Trophoblast cell (in vitro differentiated cells and primary cell): Measurements from ENCODE around the gene NEAT1.

Experiments
- DNase-seq, 2 donors: peaks; one replicate each; pipeline ENCODE4 v3.0.0-alpha.2; 2016
- H2AFZ ChIP-seq: 2 replicates; pipeline ENCODE4 v1.6.1; 2013; ENCODE audit warnings: low read length, moderate library complexity, mild to moderate bottlenecking; ENCODE audit not compliant: insufficient read depth, poor library complexity
- H2AK5ac ChIP-seq: 2 replicates; pipeline ENCODE4 v1.6.1; 2013; ENCODE audit warnings: mild to moderate bottlenecking, low read length
- H2BK120ac ChIP-seq: 2 replicates; pipeline ENCODE4 v1.6.1; 2013; ENCODE audit warnings: low read length, mild to moderate bottlenecking, moderate library complexity; ENCODE audit not compliant: insufficient read depth, poor library complexity
- H2BK12ac ChIP-seq: 2 replicates; pipeline ENCODE4 v1.6.1; 2013; ENCODE audit warnings: mild to moderate bottlenecking, low read length, moderate library complexity
- H2BK5ac ChIP-seq: 2 replicates; pipeline ENCODE4 v1.6.1; 2013; ENCODE audit warnings: low read length, low read depth, moderate library complexity, mild to moderate bottlenecking; ENCODE audit not compliant: poor library complexity
- H3K14ac ChIP-seq: 2 replicates; pipeline ENCODE4 v1.6.1; 2013; ENCODE audit warnings: mild to moderate bottlenecking, low read length
- H3K18ac ChIP-seq: 2 replicates; pipeline ENCODE4 v1.6.1; 2013; ENCODE audit warnings: mild to moderate bottlenecking, low read length
- H3K23ac ChIP-seq: 2 replicates; pipeline ENCODE4 v1.6.1; 2013; ENCODE audit warnings: low read length
- H3K27ac ChIP-seq: 2 replicates; pipeline ENCODE4 v1.5.1; 2013; ENCODE audit warnings: low read depth, mild to moderate bottlenecking, inconsistent platforms, low read length, moderate library complexity
- H3K27me3 ChIP-seq: 2 replicates; pipeline ENCODE4 v1.6.1; 2013; ENCODE audit warnings: inconsistent platforms, mild to moderate bottlenecking, low read length, moderate library complexity; ENCODE audit not compliant: insufficient read depth
- H3K36me3 ChIP-seq, 2 experiments: 1 replicate in 1 of 2; 2 replicates in 1 of 2; pipeline ENCODE4 v1.6.1; 2013; ENCODE audit warnings: low read length in 2 of 2, mild to moderate bottlenecking in 2 of 2, moderate library complexity in 1 of 2; ENCODE audit not compliant: insufficient read depth in 2 of 2, control insufficient read depth in 1 of 2
- H3K4ac ChIP-seq: 2 replicates; pipeline ENCODE4 v1.6.1; 2013; ENCODE audit warnings: low read depth, mild to moderate bottlenecking, low read length, moderate library complexity
- H3K4me1 ChIP-seq, 2 experiments: 1 replicate in 1 of 2; 2 replicates in 1 of 2; pipeline ENCODE4 v1.6.1; 2013; ENCODE audit warnings: low read length in 2 of 2, mild to moderate bottlenecking in 2 of 2, moderate library complexity in 1 of 2; ENCODE audit not compliant: insufficient read depth in 2 of 2, control insufficient read depth in 1 of 2
- H3K4me2 ChIP-seq: 2 replicates; pipeline ENCODE4 v1.6.1; 2013; ENCODE audit warnings: inconsistent platforms, mild to moderate bottlenecking, low read length, moderate library complexity
- H3K4me3 ChIP-seq: 2 replicates; pipeline ENCODE4 v1.5.1; 2013; ENCODE audit warnings: mild to moderate bottlenecking, low read depth, low read length, inconsistent platforms
- H3K79me1 ChIP-seq: one replicate; pipeline ENCODE4 v1.6.1; 2013; ENCODE audit warnings: low read length
- H3K79me2 ChIP-seq: 2 replicates; pipeline ENCODE4 v1.6.1; 2013; ENCODE audit warnings: low read length, mild to moderate bottlenecking; ENCODE audit not compliant: control insufficient read depth, insufficient read depth, poor library complexity
- H3K9ac ChIP-seq: 2 replicates; pipeline ENCODE4 v1.6.1; 2013; ENCODE audit warnings: mild to moderate bottlenecking, low read length
- H3K9me3 ChIP-seq: 2 replicates; pipeline ENCODE4 v1.6.1; 2013; ENCODE audit warnings: low read depth, mild to moderate bottlenecking, control low read depth, inconsistent platforms, low read length; ENCODE audit not compliant: insufficient read depth
- H4K12ac ChIP-seq: 2 replicates; pipeline ENCODE4 v1.6.1; 2013; ENCODE audit warnings: low read depth, mild to moderate bottlenecking, low read length, moderate library complexity
- H4K8ac ChIP-seq: 2 replicates; pipeline ENCODE4 v1.6.1; 2013; ENCODE audit warnings: low read depth, mild to moderate bottlenecking, low read length, moderate library complexity
- H4K91ac ChIP-seq: one replicate; pipeline ENCODE4 v1.6.1; 2013; ENCODE audit warnings: low read depth, mild to moderate bottlenecking, low read length, moderate library complexity
- WGBS: extraction: QIAGEN DNeasy Blood & Tissue Kit; methylation state at CpG from one replicate; pipeline ENCODE4 v1.1.7; 2013; ENCODE audit warnings: missing lambda C conversion rate; ENCODE audit not compliant: insufficient read length, insufficient coverage; ENCODE audit errors: extremely low coverage; 5-methylcytosine and 5-hydroxymethylcytosine counted together

The NEAT1 gene

GRCh38 chr11:65388731-65389130 lies 33.9 kb upstream of the NEAT1 start:
- Histone ChIP-seq H2BK5ac (no peak overlapping the region), H4K91ac (no peak overlapping the region), H4K8ac (no peak overlapping the region), H3K23ac (no peak overlapping the region), H3K4me2 (peak overlapping the region; percentile 34), H3K14ac (no peak overlapping the region), H3K9ac (no peak overlapping the region), H3K9me3 (no peaks in the 10 kb centered on the region), H2BK120ac (no peak overlapping the region), H3K79me1 (peaks cover 26% of the 10 kb centered on the region), H4K12ac (no peak overlapping the region), H2AK5ac (no peak overlapping the region), H3K18ac (no peak overlapping the region), H3K4me1 (peaks cover 48 to 55% of the 10 kb centered on the region in 2 experiments), H3K4me3 (no peak overlapping the region), H3K27me3 (no peaks in the 10 kb centered on the region), H3K79me2 (peaks cover 8% of the 10 kb centered on the region), H2BK12ac (no peak overlapping the region), H3K36me3 (peaks cover 26 to 27% of the 10 kb centered on the region in 2 experiments), H2AFZ (no peak overlapping the region), H3K4ac (no peak overlapping the region), H3K27ac (no peak overlapping the region)
- no peak for DNase-seq
- WGBS, result no CpG with 5 or more reads among the region's 4 CpGs

GRCh38 chr11:65389294-65389980 lies 33.2 kb upstream of the NEAT1 start:
- peaks cover 22% of the 10 kb centered on the region for H3K79me1 ChIP-seq
- no peak overlapping the region for H2BK5ac ChIP-seq
- H3K4me2 ChIP-seq, result no peak overlapping the region
- no peak overlapping the region for H3K23ac ChIP-seq
- H4K91ac ChIP-seq, result no peak overlapping the region
- no peak overlapping the region for H2BK12ac ChIP-seq
- no peak overlapping the region for H3K9ac ChIP-seq
- WGBS, result no CpG with 5 or more reads among the region's 20 CpGs
- H3K4me1 ChIP-seq, result peaks cover 42 to 50% of the 10 kb centered on the region in 2 experiments
- no peak for DNase-seq
- H4K8ac ChIP-seq, result no peak overlapping the region
- peaks cover 8% of the 10 kb centered on the region for H3K79me2 ChIP-seq
- no peak overlapping the region for H2BK120ac ChIP-seq
- no peak overlapping the region for H4K12ac ChIP-seq
- H2AK5ac ChIP-seq, result no peak overlapping the region
- peak overlapping the region; percentile 15 for H3K18ac ChIP-seq
- H3K4ac ChIP-seq, result no peak overlapping the region
- no peaks in the 10 kb centered on the region for H3K27me3 ChIP-seq
- no peak overlapping the region for H3K27ac ChIP-seq
- no peak overlapping the region for H2AFZ ChIP-seq
- H3K14ac ChIP-seq, result no peak overlapping the region
- peaks cover 33 to 34% of the 10 kb centered on the region in 2 experiments for H3K36me3 ChIP-seq
- H3K9me3 ChIP-seq, result no peaks in the 10 kb centered on the region
- no peak overlapping the region for H3K4me3 ChIP-seq

- WGBS, result no CpG with 5 or more reads among the region's 21 CpGs
- H2AK5ac ChIP-seq, result peak overlapping the region; percentile 44
- no peak overlapping the region for H3K4me2 ChIP-seq
These were observed 32.3 kb upstream of the NEAT1 start for GRCh38 chr11:65390099-65390941.

GRCh38 chr11:65390996-65391395 lies 31.6 kb upstream of the NEAT1 start:
- Histone ChIP-seq H2BK5ac (no peak overlapping the region), H3K18ac (peak overlapping the region; percentile 43), H4K91ac (peak overlapping the region; percentile 15), H3K36me3 (peaks cover 45 to 47% of the 10 kb centered on the region in 2 experiments), H3K9me3 (no peaks in the 10 kb centered on the region), H3K4ac (peak overlapping the region; percentile 11), H2AK5ac (no peak overlapping the region), H2BK12ac (no peak overlapping the region), H3K27ac (peak overlapping the region; percentile 11), H3K4me3 (no peak overlapping the region), H3K4me1 (peaks cover 32 to 38% of the 10 kb centered on the region in 2 experiments), H4K12ac (no peak overlapping the region), H3K79me1 (peaks cover 13% of the 10 kb centered on the region), H3K4me2 (no peak overlapping the region), H3K79me2 (peaks cover 8% of the 10 kb centered on the region), H4K8ac (no peak overlapping the region), H2AFZ (no peak overlapping the region), H3K14ac (no peak overlapping the region), H3K9ac (no peak overlapping the region), H3K27me3 (no peaks in the 10 kb centered on the region), H3K23ac (no peak overlapping the region), H2BK120ac (no peak overlapping the region)
- DNase-seq, result no peak
- no CpG with 5 or more reads among the region's 9 CpGs for WGBS

More at GRCh38 chr11:65390099-65390941, 32.3 kb upstream of the NEAT1 start:
- Histone ChIP-seq H3K9ac (no peak overlapping the region), H3K79me2 (peaks cover 8% of the 10 kb centered on the region), H3K23ac (no peak overlapping the region), H3K4me1 (peaks cover 33 to 41% of the 10 kb centered on the region in 2 experiments), H3K4ac (peak overlapping the region; percentile 11), H3K9me3 (no peaks in the 10 kb centered on the region), H3K18ac (peak overlapping the region; percentile 43), H3K14ac (no peak overlapping the region), H4K91ac (peak overlapping the region; percentile 15), H2AFZ (no peak overlapping the region), H3K79me1 (peaks cover 14% of the 10 kb centered on the region), H3K27ac (peak overlapping the region; percentile 11), H4K8ac (no peak overlapping the region), H4K12ac (no peak overlapping the region), H2BK5ac (peak overlapping the region; percentile 52), H2BK120ac (no peak overlapping the region), H3K36me3 (peaks cover 38 to 40% of the 10 kb centered on the region in 2 experiments), H2BK12ac (peak overlapping the region; percentile 17), H3K4me3 (no peak overlapping the region), H3K27me3 (no peaks in the 10 kb centered on the region)
- no peak for DNase-seq
